ENCODE data around the gene ENOPH1.

GRCh38 chr4:82495666-82496065 lies 65.3 kb downstream of the ENOPH1 start:
- TF ChIP-seq, protein P1, sequence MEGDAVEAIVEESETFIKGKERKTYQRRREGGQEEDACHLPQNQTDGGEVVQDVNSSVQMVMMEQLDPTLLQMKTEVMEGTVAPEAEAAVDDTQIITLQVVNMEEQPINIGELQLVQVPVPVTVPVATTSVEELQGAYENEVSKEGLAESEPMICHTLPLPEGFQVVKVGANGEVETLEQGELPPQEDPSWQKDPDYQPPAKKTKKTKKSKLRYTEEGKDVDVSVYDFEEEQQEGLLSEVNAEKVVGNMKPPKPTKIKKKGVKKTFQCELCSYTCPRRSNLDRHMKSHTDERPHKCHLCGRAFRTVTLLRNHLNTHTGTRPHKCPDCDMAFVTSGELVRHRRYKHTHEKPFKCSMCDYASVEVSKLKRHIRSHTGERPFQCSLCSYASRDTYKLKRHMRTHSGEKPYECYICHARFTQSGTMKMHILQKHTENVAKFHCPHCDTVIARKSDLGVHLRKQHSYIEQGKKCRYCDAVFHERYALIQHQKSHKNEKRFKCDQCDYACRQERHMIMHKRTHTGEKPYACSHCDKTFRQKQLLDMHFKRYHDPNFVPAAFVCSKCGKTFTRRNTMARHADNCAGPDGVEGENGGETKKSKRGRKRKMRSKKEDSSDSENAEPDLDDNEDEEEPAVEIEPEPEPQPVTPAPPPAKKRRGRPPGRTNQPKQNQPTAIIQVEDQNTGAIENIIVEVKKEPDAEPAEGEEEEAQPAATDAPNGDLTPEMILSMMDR (IDR thresholded peaks at IDR 0.05; ENCODE audit: insufficient read depth, low read length, poor library complexity, severe bottlenecking), result no peak
- TF ChIP-seq EZH2phosphoT487 (conservative IDR thresholded peaks at IDR 0.05; ENCODE audit: low read length), result no peak

Measured in SU-DHL-6 (cell line).